HG03066 (cell line): ENCODE data around the gene VSIG1.

Source experiments
- ATAC-seq: cut with Tn5 transposase; IDR thresholded peaks from one replicate; pipeline ENCODE4 v1.9.1; 2021; ENCODE audit warnings: low read depth; ENCODE audit not compliant: unreplicated experiment

Gene VSIG1

DNA sequence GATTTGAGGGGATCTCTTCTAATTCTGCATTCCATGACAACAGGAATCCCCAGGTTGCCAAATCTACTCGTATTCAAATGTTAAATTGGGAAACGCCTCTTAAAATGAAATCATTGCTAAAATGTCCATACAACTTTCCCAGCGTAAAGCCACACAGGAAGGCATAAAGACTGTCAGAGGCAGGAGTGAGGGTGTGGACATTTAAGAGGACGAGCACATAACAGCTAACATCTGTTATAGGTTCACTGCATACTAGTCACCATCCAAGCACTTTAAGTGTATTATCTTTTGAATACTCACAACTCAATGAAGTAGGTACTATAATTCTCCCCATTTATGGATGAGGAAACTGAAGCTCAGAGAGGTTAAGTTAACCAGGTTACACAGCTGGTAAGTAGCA, 82.3 kb downstream of the VSIG1 start:
- no peak for ATAC-seq
